Thoracic aorta (tissue), 2 donors: Measurements from ENCODE around the gene SNCB. TPM values are rescaled to one million over a fixed set of nuclear protein-coding genes. Genes with fewer than 3 reads are reported as not detected.

ENCODE experiments used
- ATAC-seq: fragments of 150-250 bp; one replicate; pipeline ENCODE4 v1.8.0; 2017; ENCODE audit warnings: low read depth; ENCODE audit not compliant: insufficient number of reproducible peaks, low FRiP score
- DNase-seq: peaks from one replicate; pipeline ENCODE4 v3.0.0-alpha.2; 2020; ENCODE audit warnings: low spot score
- H3K27ac ChIP-seq, 2 donors: fragments of 200-600 bp; sonication (generic); 1 replicate in 1 of 2; 2 replicates in 1 of 2; pipeline ENCODE4 v1.5.1; 2016; ENCODE audit warnings: mild to moderate bottlenecking in 2 of 2, moderate library complexity in 2 of 2
- H3K27me3 ChIP-seq: fragments of 200-600 bp; sonication (generic); replicated peaks from 2 replicates; pipeline ENCODE4 v1.6.0; 2016; ENCODE audit warnings: mild to moderate bottlenecking; ENCODE audit not compliant: insufficient read depth
- H3K36me3 ChIP-seq: fragments of 200-600 bp; sonication (generic); one replicate; pipeline ENCODE4 v1.5.1; 2016
- H3K4me1 ChIP-seq, 2 donors: fragments of 200-600 bp; sonication (generic); 1 replicate in 1 of 2; 2 replicates in 1 of 2; pipeline versions ENCODE4 v1.5.1 to v1.6.0; 2016; ENCODE audit warnings: low read depth in 2 of 2, mild to moderate bottlenecking in 1 of 2; ENCODE audit not compliant: control insufficient read depth in 1 of 2
- H3K4me3 ChIP-seq: fragments of 200-600 bp; sonication (generic); 2 replicates; pipeline ENCODE4 v1.5.1; 2016; ENCODE audit warnings: mild to moderate bottlenecking
- H3K9me3 ChIP-seq: fragments of 200-600 bp; sonication (generic); 2 replicates; pipeline ENCODE4 v1.5.1; 2016
- total RNA-seq, 2 donors: library from RNA; depleted of rRNA; stranded (reverse); fragments of >200 nt; gene quantifications; one replicate each; pipeline versions ENCODE4 v1.1.0 to v1.2.3, GENCODE V29; 2016
- TF ChIP-seq, protein P1 (sequence below): fragments of 200-600 bp; sonication (generic); IDR thresholded peaks from one replicate; pipeline ENCODE4 v1.5.1; 2019; ENCODE audit warnings: antibody characterized with exemption

The SNCB gene
- total RNA-seq, 2 donors from 2014 or later = not detected

DNA sequence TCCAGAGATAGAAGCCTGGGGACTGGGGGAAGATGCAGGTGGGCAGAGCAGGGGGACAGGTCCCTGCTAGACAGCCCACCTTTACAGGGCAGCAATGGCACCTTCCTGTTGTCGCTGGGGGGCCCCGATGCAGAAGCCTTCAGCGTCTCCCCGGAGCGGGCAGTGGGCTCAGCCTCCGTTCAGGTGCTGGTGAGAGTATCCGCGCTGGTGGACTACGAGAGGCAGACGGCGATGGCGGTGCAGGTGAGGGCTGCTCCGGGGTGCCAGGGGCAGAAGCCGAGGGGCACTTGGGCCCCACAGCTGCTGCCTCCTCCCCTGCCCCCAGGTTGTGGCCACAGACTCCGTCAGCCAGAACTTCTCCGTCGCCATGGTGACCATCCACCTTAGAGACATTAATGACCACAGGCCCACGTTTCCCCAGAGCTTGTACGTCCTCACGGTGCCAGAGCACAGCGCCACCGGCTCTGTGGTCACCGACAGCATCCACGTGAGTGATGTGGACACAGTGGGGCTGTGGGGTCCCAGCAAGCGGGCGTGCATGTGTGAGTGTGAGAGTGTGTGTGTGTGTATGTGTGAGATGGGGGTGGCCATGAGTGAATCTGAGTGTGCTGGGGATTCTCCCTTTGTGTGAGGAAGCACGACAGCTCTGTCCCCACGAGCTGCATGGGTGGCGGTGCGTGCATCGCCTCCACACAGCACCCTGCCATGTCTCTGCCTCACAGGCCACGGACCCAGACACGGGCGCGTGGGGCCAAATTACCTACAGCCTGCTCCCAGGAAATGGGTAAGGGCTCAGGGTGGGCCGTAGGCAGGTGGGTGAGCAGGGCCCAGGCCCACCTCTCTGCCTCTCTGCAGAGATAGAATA lies 52.8 kb downstream of the SNCB start:
- DNase-seq (no peak), ATAC-seq (no peak)
- H3K4me3 ChIP-seq = no peak overlapping the region
- no peaks in the 10 kb centered on the region for H3K4me1 ChIP-seq
- H3K27me3 ChIP-seq = no peaks in the 10 kb centered on the region
- no peak overlapping the region for H3K27ac ChIP-seq
- TF ChIP-seq, protein P1, sequence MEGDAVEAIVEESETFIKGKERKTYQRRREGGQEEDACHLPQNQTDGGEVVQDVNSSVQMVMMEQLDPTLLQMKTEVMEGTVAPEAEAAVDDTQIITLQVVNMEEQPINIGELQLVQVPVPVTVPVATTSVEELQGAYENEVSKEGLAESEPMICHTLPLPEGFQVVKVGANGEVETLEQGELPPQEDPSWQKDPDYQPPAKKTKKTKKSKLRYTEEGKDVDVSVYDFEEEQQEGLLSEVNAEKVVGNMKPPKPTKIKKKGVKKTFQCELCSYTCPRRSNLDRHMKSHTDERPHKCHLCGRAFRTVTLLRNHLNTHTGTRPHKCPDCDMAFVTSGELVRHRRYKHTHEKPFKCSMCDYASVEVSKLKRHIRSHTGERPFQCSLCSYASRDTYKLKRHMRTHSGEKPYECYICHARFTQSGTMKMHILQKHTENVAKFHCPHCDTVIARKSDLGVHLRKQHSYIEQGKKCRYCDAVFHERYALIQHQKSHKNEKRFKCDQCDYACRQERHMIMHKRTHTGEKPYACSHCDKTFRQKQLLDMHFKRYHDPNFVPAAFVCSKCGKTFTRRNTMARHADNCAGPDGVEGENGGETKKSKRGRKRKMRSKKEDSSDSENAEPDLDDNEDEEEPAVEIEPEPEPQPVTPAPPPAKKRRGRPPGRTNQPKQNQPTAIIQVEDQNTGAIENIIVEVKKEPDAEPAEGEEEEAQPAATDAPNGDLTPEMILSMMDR = no peak
- no peaks in the 10 kb centered on the region for H3K36me3 ChIP-seq
- H3K9me3 ChIP-seq = no peaks in the 10 kb centered on the region

- Histone ChIP-seq H3K36me3 (no peaks in the 10 kb centered on the region), H3K27ac (no peak overlapping the region), H3K27me3 (no peaks in the 10 kb centered on the region), H3K9me3 (no peaks in the 10 kb centered on the region), H3K4me3 (no peak overlapping the region), H3K4me1 (no peaks in the 10 kb centered on the region)
- DNase-seq (no peak), ATAC-seq (no peak)
- TF ChIP-seq, protein P1 = no peak
These were observed 54.6 kb downstream of the SNCB start for GRCh38 chr5:176575488-176576422.

GRCh38 chr5:176575066-176575465 lies 55.3 kb downstream of the SNCB start:
- TF ChIP-seq, protein P1 = no peak
- H3K4me1 ChIP-seq = no peaks in the 10 kb centered on the region
- H3K9me3 ChIP-seq = no peaks in the 10 kb centered on the region
- H3K27ac ChIP-seq = no peak overlapping the region
- ATAC-seq (no peak), DNase-seq (no peak)
- H3K36me3 ChIP-seq = no peaks in the 10 kb centered on the region
- H3K27me3 ChIP-seq = no peaks in the 10 kb centered on the region
- no peak overlapping the region for H3K4me3 ChIP-seq

GRCh38 chr5:176574297-176574591 lies 56.1 kb downstream of the SNCB start:
- ATAC-seq (no peak), DNase-seq (no peak)
- Histone ChIP-seq H3K4me3 (no peak overlapping the region), H3K4me1 (no peaks in the 10 kb centered on the region), H3K27me3 (no peaks in the 10 kb centered on the region), H3K9me3 (no peaks in the 10 kb centered on the region), H3K36me3 (no peaks in the 10 kb centered on the region), H3K27ac (no peak overlapping the region)
- TF ChIP-seq, protein P1 = no peak
